ENCODE measurements around the gene DGLUCY. TPM values are rescaled to one million over a fixed set of nuclear protein-coding genes. Genes with fewer than 3 reads are reported as not detected.
A peak's percentile ranks its signal among the peaks of the same experiment; 100 is the strongest.
"Not testable (repeated sequence)": the region's sequence is repeated elsewhere in the genome, so short reads cannot be mapped to it uniquely, and the experiment has no call there.

DGLUCY gene
- polyA plus RNA-seq, 5 donors, result 53.0 to 71.5 (median 59.0) TPM

- DNase-seq, result no peak
Measured at GRCh38 chr14:91233936-91234790, 120.3 kb downstream of the DGLUCY start.

- no peak for DNase-seq
Measured at GRCh38 chr14:91234791-91235114, 120.9 kb downstream of the DGLUCY start.

DNA sequence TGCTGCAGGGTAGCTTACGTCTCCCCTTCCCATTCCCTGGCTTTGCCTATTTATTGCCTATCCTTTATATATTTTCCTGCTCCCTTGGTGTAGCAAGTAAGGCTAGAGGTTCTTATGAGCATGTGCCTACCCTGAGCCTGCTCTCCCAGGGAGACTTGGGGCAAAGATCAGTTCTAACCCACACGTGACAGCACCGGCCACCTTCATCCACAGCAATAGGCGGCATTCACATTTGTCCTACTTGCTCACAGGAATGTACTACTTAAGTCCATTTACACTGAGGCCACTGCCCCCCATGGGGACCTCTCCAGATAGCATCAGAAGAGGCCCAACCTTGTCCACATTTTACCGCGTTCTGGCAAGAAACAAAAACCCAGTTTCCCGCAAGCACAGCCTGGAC, 122.0 kb downstream of the DGLUCY start:
- no peak for DNase-seq

DNA sequence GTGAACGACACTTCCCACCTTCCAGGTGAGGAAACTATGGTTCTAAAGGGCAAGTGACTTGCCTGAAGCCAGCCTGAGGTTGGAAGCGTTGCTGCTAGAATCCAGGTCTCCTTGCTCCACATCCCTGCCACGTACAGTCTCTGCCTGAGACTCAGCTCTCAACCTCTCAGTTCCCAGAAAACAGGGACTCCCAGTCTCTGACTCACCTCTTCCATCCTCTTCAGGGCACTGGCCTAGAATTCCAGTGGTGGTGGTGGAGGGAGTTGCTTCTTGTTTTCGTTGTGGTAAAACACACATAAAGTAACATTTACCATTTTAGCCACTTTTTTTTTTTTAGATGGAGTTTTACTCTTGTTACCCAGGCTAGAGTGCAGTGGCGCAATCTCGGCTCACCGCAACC, 123.3 kb downstream of the DGLUCY start:
- DNase-seq, result no peak

- DNase-seq, result no peak
Measured at GRCh38 chr14:91238085-91238484, 124.2 kb downstream of the DGLUCY start.

DNA sequence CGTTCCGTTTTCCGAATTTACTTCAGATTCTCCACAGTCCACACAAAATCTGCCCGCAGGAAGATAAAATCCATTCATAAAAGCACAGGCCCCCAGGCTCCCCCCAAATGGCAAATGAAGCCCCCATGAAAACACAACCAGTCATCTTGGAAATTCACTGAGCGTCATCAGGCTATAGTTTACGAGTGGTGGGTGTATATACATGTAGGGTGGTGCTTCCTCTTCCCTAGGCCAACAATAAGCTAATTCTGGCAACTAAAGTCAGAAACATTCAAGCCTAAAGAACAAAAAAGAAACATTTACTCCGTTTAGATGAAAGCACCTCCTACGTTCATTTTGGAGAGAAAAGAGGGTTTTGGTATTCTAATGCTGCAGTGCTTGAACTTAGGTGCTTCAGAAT, 124.8 kb downstream of the DGLUCY start:
- DNase-seq, result no peak

- no peak for DNase-seq
Measured at GRCh38 chr14:91241863-91242262, 128.0 kb downstream of the DGLUCY start.

- no peak for DNase-seq
Measured at GRCh38 chr14:91242635-91243034, 128.8 kb downstream of the DGLUCY start.

- DNase-seq, result no peak
Measured at GRCh38 chr14:91243074-91243471, 129.2 kb downstream of the DGLUCY start.

DNA sequence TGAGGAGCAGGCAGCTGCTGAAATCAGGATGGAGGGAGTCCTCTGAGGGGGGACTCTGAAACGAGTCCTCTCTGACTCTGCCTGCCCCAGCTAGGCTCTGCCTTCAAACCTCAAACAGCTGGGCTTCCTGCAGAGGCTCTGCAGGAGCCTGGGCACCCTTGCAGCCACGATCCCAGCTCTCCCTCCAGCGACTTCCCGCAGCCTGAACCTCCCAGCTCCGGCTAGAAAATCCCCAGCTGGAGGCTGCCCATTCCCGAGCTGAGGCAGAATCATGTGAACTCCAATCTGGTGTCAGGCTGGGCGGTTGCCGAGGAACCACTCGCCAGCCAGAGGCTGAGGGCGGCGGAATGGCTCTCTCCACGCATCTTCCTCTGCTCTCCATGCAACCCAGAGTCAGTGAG, 130.6 kb downstream of the DGLUCY start, which contains the start of gene GPR68:
Gene GPR68, minus strand, starts transcription at position 204 of the 401 bp plus-strand sequence. CDS start 9,654 bp downstream, outside the sequence.
- DNase-seq, result peak in 1 of 2 donors; percentile 48

- DNase-seq, result no peak
Measured at GRCh38 chr14:91245029-91245428, 131.2 kb downstream of the DGLUCY start.

- not testable (repeated sequence) for DNase-seq
Measured at GRCh38 chr14:91245616-91246015, 131.7 kb downstream of the DGLUCY start.

GRCh38 chr14:91246051-91246852, 132.4 kb downstream of the DGLUCY start:
- DNase-seq, result no peak

- peak; percentile 36 to 40 for DNase-seq
Measured at GRCh38 chr14:91249841-91250616, 136.2 kb downstream of the DGLUCY start.

GRCh38 chr14:91250912-91251311, 137.0 kb downstream of the DGLUCY start:
- DNase-seq, result no peak

- DNase-seq, result no peak
Measured at GRCh38 chr14:91252871-91253794, 139.3 kb downstream of the DGLUCY start.

DNA sequence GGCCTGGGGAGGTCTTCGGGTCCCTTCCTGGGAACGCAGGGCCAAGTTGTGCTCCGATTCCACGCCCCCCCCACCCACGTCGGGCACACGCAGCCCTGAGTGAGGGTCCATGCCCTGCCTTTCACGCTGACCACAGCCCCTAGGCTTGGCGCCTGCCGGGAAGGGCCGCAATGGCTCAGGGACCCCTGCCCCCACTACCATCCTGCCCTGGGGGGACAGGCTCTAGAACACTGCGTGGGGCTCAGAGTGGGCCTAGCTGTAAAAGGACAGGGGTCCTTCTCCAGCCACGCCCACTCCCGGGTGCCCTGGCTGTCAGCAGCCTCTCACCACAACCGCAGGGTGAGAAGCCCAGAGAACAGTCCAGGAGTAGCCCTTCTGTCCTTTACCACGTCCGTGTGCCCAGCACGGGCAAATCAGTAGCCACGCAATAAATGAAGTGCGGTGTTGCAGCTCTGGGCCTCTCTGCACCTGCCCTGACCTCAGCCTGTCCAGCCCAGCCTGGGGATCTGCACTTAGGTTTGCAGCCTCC, 140.0 kb downstream of the DGLUCY start:
- DNase-seq, result no peak

DNA sequence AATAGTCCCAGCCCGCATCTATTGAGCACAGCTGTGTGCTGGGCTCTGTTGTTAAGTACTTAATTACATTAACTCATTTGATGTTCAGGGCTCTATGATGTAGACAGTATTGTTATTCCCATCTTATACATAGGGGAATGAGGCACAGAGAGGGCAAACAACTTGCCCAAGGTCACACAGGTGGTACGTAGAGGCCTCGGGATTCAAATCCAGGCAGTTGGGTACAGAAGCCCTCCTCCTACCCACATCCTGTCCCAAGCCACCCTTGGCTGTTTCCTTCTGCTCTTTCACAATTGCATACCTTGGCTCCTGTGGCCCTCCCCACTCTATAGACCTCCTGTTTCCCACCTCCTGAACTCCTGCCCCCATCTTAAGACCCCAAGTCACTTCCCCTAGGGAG, 140.6 kb downstream of the DGLUCY start:
- no peak for DNase-seq

- no peak for DNase-seq
Measured at GRCh38 chr14:91255026-91255695, 141.3 kb downstream of the DGLUCY start.

GRCh38 chr14:91256661-91257060, 142.8 kb downstream of the DGLUCY start:
- DNase-seq, result peak in 1 of 2 donors; percentile 55
